ENCODE data around the gene SDK1. TPM values are rescaled to one million over a fixed set of nuclear protein-coding genes. Genes with fewer than 3 reads are reported as not detected.
"Not testable (repeated sequence)": the region's sequence is repeated elsewhere in the genome, so short reads cannot be mapped to it uniquely, and the experiment has no call there.

SDK1 gene
- total RNA-seq, 1 donor: 0.27 TPM

DNA sequence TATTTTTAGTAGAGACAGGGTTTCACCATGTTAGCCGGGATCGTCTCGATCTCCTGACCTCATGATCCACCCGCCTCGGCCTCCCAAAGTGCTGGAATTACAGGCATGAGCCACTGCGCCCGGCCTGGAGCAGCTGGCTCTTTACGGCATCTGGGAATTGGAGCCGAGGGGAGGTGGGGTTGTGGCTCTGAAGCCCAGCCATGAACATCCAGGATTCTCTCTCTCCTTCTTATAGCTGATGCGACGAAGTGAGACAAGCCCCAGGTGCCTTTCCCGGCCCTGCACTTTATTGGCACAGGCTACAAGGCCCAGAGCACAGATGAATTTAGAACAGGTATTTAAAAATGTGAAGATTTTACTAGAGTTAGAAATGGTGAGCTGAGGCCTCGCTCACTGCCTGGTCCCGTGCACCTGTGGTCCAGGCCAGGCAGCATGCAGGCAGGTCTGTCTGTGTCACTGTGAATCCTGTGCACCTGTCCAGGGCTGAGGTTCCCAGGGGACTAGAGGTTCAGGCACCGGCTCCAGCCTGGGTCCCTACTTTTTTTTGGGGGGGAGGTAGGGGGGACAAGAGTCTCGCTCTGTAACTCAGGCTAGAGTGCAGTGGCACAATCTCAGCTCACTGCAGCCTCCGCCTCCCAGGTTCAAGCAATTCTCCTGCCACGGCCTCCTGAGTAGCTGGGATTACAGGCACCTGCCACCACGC, 1001.3 kb downstream of the SDK1 start:
- no peak overlapping the region for H3K4me3 ChIP-seq (ENCODE audit: low read depth, low read length)
- TF ChIP-seq, protein P1, sequence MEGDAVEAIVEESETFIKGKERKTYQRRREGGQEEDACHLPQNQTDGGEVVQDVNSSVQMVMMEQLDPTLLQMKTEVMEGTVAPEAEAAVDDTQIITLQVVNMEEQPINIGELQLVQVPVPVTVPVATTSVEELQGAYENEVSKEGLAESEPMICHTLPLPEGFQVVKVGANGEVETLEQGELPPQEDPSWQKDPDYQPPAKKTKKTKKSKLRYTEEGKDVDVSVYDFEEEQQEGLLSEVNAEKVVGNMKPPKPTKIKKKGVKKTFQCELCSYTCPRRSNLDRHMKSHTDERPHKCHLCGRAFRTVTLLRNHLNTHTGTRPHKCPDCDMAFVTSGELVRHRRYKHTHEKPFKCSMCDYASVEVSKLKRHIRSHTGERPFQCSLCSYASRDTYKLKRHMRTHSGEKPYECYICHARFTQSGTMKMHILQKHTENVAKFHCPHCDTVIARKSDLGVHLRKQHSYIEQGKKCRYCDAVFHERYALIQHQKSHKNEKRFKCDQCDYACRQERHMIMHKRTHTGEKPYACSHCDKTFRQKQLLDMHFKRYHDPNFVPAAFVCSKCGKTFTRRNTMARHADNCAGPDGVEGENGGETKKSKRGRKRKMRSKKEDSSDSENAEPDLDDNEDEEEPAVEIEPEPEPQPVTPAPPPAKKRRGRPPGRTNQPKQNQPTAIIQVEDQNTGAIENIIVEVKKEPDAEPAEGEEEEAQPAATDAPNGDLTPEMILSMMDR (IDR thresholded peaks at IDR 0.05; ENCODE audit: insufficient read depth, low read length): no peak
- no peak for DNase-seq (ENCODE audit: low read depth)

DNA sequence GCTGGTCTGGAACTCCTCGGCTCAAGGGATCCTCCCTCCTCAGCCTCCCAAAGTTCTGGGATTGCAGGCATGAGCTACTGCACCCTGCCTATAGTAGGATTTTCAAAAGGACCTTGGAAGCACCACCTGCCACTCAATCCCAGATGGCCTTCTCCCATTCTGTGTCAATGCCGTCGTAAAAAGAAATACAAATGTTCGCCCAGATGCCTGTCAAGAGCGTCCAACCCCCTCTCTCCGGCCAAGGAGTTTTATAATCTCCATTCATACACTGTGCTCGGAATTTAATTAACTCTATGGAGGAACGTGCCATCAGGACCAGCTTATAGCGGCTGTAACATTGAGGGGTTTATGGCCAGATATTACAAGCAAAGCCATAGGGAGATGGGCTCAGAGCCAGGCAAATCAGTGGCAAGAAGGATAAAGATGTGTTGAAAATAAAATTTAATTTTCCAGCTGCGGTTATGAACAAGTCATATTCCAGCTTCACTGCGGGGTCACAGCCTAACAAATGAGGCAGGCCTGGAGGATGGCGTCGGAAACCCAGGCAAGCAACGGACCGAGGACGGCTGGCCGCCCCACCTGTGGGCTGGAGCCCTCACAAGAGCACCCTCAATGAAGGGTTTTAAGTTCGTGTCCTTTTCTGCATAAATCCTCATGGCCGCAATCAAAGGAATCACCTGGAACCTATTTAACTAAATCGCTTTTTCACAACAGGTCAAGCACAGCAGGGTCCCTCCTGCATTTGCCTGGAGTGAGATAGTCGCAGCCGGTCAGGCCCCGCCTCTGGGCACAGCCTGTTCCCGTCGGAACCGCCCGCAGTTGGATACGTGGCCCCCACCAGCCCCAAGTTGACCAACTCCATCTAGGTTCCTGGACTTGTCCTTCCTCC, 1006.5 kb downstream of the SDK1 start:
- H3K4me3 ChIP-seq (ENCODE audit: low read depth, low read length): no peak overlapping the region
- DNase-seq (ENCODE audit: low read depth): no peak
- TF ChIP-seq, protein P1 (IDR thresholded peaks at IDR 0.05; ENCODE audit: insufficient read depth, low read length): no peak

DNA sequence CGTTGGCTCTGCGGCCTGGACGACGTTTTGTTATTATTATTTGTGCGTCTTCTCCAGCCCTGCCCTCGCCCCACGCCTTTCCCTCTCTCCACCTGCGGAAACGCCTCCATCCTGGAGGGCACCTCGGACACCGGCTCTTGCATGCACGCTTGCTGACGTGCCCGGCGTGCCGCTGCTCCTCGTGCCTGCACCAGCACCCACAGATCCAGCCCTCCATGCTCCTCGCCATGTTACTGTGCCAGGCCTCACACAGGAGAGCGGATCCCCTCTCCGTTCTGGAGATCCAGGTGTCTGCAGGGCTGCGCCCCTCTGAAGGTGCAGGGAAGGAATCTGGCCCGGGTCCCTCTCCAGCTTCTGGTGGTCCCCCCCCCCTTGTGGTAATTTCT, 1007.1 kb downstream of the SDK1 start:
- H3K4me3 ChIP-seq (ENCODE audit: low read depth, low read length): no peak overlapping the region
- TF ChIP-seq, protein P1 (IDR thresholded peaks at IDR 0.05; ENCODE audit: insufficient read depth, low read length): no peak
- DNase-seq (ENCODE audit: low read depth): no peak

DNA sequence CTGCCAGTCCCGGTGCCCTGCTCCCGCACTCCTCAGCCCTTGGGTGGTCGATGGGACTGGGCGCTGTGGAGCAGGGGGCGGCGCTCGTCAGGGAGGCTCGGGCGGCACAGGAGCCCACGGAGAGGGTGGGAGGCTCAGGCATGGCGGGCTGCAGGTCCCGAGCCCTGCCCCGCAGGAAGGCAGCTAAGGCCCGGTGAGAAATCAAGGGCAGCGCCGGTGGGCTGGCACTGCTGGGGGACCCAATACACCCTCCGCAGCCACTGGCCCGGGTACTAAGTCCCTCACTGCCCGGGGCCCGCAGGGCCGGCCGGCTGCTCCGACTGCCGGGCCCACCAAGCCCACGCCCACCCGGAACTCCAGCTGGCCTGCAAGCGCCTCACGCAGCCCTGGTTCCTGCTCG, 1012.9 kb downstream of the SDK1 start:
- H3K4me3 ChIP-seq (ENCODE audit: low read depth, low read length); DNase-seq (ENCODE audit: low read depth): not testable (repeated sequence)

DNA sequence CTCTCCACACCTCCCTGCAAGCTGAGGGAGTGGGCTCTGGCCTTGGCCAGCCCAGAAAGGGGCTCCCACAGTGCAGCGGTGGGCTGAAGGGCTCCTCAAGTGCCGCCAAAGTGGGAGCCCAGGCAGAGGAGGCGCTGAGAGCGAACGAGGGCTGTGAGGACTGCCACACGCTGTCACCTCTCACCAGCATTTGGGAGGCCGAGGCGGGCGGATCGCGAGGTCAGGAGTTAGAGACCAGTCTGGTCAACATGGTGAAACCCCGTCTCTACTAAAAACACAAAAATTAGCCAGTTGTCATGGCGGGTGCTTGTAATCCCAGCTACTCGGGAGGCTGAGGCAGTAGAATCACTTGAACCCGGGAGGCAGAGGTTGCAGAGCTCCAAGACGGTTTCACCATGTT, 1013.3 kb downstream of the SDK1 start:
- DNase-seq (ENCODE audit: low read depth); H3K4me3 ChIP-seq (ENCODE audit: low read depth, low read length): not testable (repeated sequence)

Data from fibroblast of the aortic adventitia (primary cell).